Measurements from ENCODE around the gene SERPING1.

The SERPING1 gene

GRCh38 chr11:57657194-57658022, 59.9 kb downstream of the SERPING1 start, which contains the start of gene CLP1:
Gene CLP1 (plus strand): TSS chr11:57657762. CDS start chr11:57659477, 1,715 bp downstream.
- peak; percentile 99 for DNase-seq

DNA sequence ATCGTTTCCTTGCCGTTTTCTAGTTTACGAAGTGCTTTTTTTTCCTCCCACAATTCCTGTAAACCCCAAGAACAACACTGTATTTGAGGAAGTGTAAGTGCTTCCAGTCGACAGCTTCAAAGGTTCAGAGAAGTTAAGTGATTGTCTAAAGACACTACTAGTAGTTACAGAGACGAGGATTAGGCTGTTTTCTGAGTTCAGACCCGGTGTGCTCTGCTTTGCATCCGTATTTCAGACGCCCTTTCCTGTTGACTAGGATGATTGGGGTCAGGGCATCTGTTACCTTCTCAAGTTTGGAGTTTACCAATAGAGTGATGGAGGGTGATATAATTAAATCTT, 60.5 kb downstream of the SERPING1 start:
- DNase-seq = no peak

GRCh38 chr11:57659669-57660068, 62.2 kb downstream of the SERPING1 start:
- no peak for DNase-seq

GRCh38 chr11:57662893-57663292, 65.4 kb downstream of the SERPING1 start:
- DNase-seq = no peak

DNA sequence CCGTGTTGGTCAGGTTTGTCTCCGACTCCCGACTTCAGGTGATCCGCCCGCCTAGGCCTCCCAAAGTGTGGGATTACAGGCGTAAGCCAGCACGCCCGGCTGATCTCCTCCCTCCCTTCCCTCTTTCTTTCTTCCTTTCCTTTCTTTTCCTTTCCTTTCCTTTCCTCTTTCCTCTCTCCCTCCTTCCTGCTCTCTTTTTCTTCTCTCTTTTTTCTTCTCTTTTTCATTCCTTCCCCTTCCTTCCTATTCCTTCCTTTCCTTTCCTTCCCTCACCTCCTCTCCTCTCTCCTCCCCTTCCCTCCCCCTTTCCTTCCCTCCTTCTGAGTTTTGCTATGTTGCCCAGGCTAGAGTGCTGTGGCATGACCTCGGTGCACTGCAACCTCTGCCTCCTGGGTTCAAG, 66.5 kb downstream of the SERPING1 start:
- no peak for DNase-seq

Data from activated CD4-positive, alpha-beta T cell treated with anti-CD3 and anti-CD28 coated beads, Interleukin-10, Interleukin-2, amounts not matched to agents 100 ng/mL and 50 ng/mL, durations not matched to agents 16 hours and 8 hours (primary cell).